SK-N-SH (cell line): ENCODE results near the gene MIOS.

ENCODE experiments used
- CTCF ChIP-seq: fragments of 200-600 bp; sonication (generic); IDR thresholded peaks from 2 replicates; pipeline ENCODE4 v1.6.1; 2017; ENCODE audit warnings: antibody characterized with exemption, mild to moderate bottlenecking, moderate library complexity
- EZH2phosphoT487 ChIP-seq: fragments of 200-600 bp; sonication (generic); IDR thresholded peaks from 2 replicates; pipeline ENCODE4 v1.6.1; 2017; ENCODE audit warnings: low read depth, mixed run types, mild to moderate bottlenecking, antibody characterized with exemption, moderate library complexity, borderline replicate concordance
- JUND ChIP-seq: IDR thresholded peaks from 2 replicates; pipeline ENCODE4 v1.4.0; 2012
- MXI1 ChIP-seq: IDR thresholded peaks from 2 replicates; pipeline ENCODE4 v1.6.1; 2012; ENCODE audit warnings: mild to moderate bottlenecking, low read depth, low read length, improper control_type of control experiment
- NRF1 ChIP-seq: IDR thresholded peaks from 2 replicates; pipeline ENCODE4 v1.6.1; 2012; ENCODE audit warnings: low read depth, mild to moderate bottlenecking, low read length
- POLR2AphosphoS5 ChIP-seq: IDR thresholded peaks from 2 replicates; pipeline ENCODE4 v1.6.1; 2012; ENCODE audit warnings: low read depth, low read length
- RAD21 ChIP-seq: IDR thresholded peaks from 2 replicates; pipeline ENCODE4 v1.6.1; 2012; ENCODE audit warnings: mild to moderate bottlenecking, low read length
- REST ChIP-seq: IDR thresholded peaks from 2 replicates; pipeline ENCODE4 v1.6.1; 2012; ENCODE audit warnings: mild to moderate bottlenecking, low read depth, low read length, moderate library complexity
- SMC3 ChIP-seq: IDR thresholded peaks from 2 replicates; pipeline ENCODE4 v1.6.1; 2012; ENCODE audit warnings: low read depth, low read length, improper control_type of control experiment
- TEAD4 ChIP-seq: IDR thresholded peaks from 2 replicates; pipeline ENCODE4 v1.4.0; 2012; ENCODE audit warnings: mild to moderate bottlenecking, borderline replicate concordance; ENCODE audit not compliant: insufficient read depth
- USF2 ChIP-seq: fragments of 150-350 bp; IDR thresholded peaks from 2 replicates; pipeline ENCODE4 v1.6.1; 2017; ENCODE audit warnings: antibody characterized with exemption, low read length, low read depth, borderline replicate concordance
- YY1 ChIP-seq: IDR thresholded peaks from 2 replicates; pipeline ENCODE4 v1.4.0; 2012; ENCODE audit warnings: low read depth, mild to moderate bottlenecking

GRCh38 chr7:7607010-7607409 lies 40.3 kb downstream of the MIOS start:
- no peak for TF ChIP-seq CTCF
- TF ChIP-seq USF2, result no peak
- no peak for TF ChIP-seq SMC3
- TF ChIP-seq REST, result no peak
- no peak for TF ChIP-seq POLR2AphosphoS5
- no peak for TF ChIP-seq TEAD4
- no peak for TF ChIP-seq NRF1
- no peak for TF ChIP-seq JUND
- TF ChIP-seq MXI1, result no peak
- TF ChIP-seq RAD21, result no peak
- no peak for TF ChIP-seq EZH2phosphoT487
- TF ChIP-seq YY1, result no peak
